Body of pancreas (tissue), 4 donors: ENCODE data around the gene CLPX. TPM values are rescaled to one million over a fixed set of nuclear protein-coding genes. Genes with fewer than 3 reads are reported as not detected.
"Not testable (repeated sequence)": the region's sequence is repeated elsewhere in the genome, so short reads cannot be mapped to it uniquely, and the experiment has no call there.

Experiments used
- ATAC-seq: fragments of 150-250 bp; one replicate; pipeline ENCODE4 v1.9.1; 2016
- DNase-seq, 4 donors: peaks; one replicate each; pipeline ENCODE4 v3.0.0-alpha.2; 2019
- H3K27ac ChIP-seq, 4 donors: fragments of 200-600 bp; sonication (generic); 1 replicate in 3 of 4; 2 replicates in 1 of 4; pipeline versions ENCODE4 v1.5.1 to v1.6.1; 2016 to 2019; ENCODE audit warnings: mild to moderate bottlenecking in 1 of 4, mixed read lengths in 1 of 4, moderate library complexity in 1 of 4
- H3K27me3 ChIP-seq, 2 donors: fragments of 200-600 bp; sonication (generic); one replicate each; pipeline ENCODE4 v1.6.0; 2016; ENCODE audit warnings: mild to moderate bottlenecking in 1 of 2
- H3K36me3 ChIP-seq, 2 donors: fragments of 200-600 bp; sonication (generic); replicated peaks in 1 of 2; 2 replicates each; pipeline ENCODE4 v1.5.1; 2016; ENCODE audit warnings: low read depth in 2 of 2; ENCODE audit not compliant: insufficient read depth in 1 of 2
- H3K4me1 ChIP-seq: fragments of 200-600 bp; sonication (generic); one replicate; pipeline ENCODE4 v1.6.0; 2016
- H3K4me3 ChIP-seq, 2 donors: fragments of 200-600 bp; sonication (generic); 1 replicate in 1 of 2; 2 replicates in 1 of 2; pipeline ENCODE4 v1.5.1; 2016 to 2019
- H3K9me3 ChIP-seq, 3 donors: fragments of 200-600 bp; sonication (generic); 1 replicate in 2 of 3; 2 replicates in 1 of 3; pipeline ENCODE4 v1.5.1; 2016
- CTCF ChIP-seq, 7 experiments: fragments of 450-650 bp in 4 of 7; fragments of 200-600 bp in 3 of 7; sonication (generic) in 3 of 7; IDR thresholded peaks; one replicate each; pipeline ENCODE4 v1.5.1; 2016 to 2019; ENCODE audit warnings: antibody characterized with exemption in 7 of 7
- POLR2A ChIP-seq, 3 donors: fragments of 450-650 bp; IDR thresholded peaks; one replicate each; pipeline ENCODE4 v1.6.1; 2016; ENCODE audit warnings: antibody characterized with exemption in 3 of 3, mild to moderate bottlenecking in 2 of 3
- WGBS, 2 donors: methylation state at CpG; one replicate each; pipeline ENCODE4 v1.1.5; 2017; 5-methylcytosine and 5-hydroxymethylcytosine counted together
- intact Hi-C: fragments of 100-400 bp; cut with DNase I; formaldehyde crosslinking; loops from one replicate; pipeline ENCODE4 v1.15.1; 2023
- total RNA-seq, 2 donors: library from RNA; depleted of rRNA; stranded (reverse); fragments of >200 nt; gene quantifications; one replicate each; pipeline ENCODE4 v1.1.0, GENCODE V29; 2016

The CLPX gene
- total RNA-seq, 2 donors from 2014 or later = 16.2 to 19.2 TPM

GRCh38 chr15:65102912-65103311 lies 82.2 kb downstream of the CLPX start:
- intact Hi-C loops = no loop called here
- TF ChIP-seq POLR2A (IDR thresholded peaks at IDR 0.05) (no peak), CTCF (IDR thresholded peaks at IDR 0.05) (no peak)
- Histone ChIP-seq H3K4me1 (no peaks in the 10 kb centered on the region), H3K27ac (no peak overlapping the region), H3K9me3 (no peaks in the 10 kb centered on the region), H3K27me3 (no peaks in the 10 kb centered on the region), H3K4me3 (no peak overlapping the region), H3K36me3 (peaks cover 6 to 9% of the 10 kb centered on the region in 2 donors)
- 93 to 94% methylated on average over 3 of the region's 3 CpGs for WGBS, 2 donors
- ATAC-seq (no peak), DNase-seq (no peak)

- TF ChIP-seq CTCF (IDR thresholded peaks at IDR 0.05) = no peak
- TF ChIP-seq POLR2A (IDR thresholded peaks at IDR 0.05) = no peak
- WGBS, 2 donors = 85 to 87% methylated on average over 43 to 47 of the region's 75 CpGs
- no peaks in the 10 kb centered on the region for H3K27me3 ChIP-seq
- peaks cover 6 to 9% of the 10 kb centered on the region in 2 donors for H3K36me3 ChIP-seq
- intact Hi-C loops = no loop called here
- no peaks in the 10 kb centered on the region for H3K9me3 ChIP-seq
- no peak overlapping the region for H3K4me3 ChIP-seq
- no peak for DNase-seq
- H3K4me1 ChIP-seq = no peaks in the 10 kb centered on the region
- ATAC-seq = peak; percentile 12
- no peak overlapping the region for H3K27ac ChIP-seq
Measured at GRCh38 chr15:65101891-65102708, 83.0 kb downstream of the CLPX start.

GRCh38 chr15:65101411-65101890 lies 83.7 kb downstream of the CLPX start:
- ATAC-seq (no peak), DNase-seq (peak; percentile 39 to 57 (median 46))
- H3K4me3 ChIP-seq = no peak overlapping the region
- no peaks in the 10 kb centered on the region for H3K9me3 ChIP-seq
- no peaks in the 10 kb centered on the region for H3K4me1 ChIP-seq
- no peak overlapping the region for H3K27ac ChIP-seq
- H3K36me3 ChIP-seq = peaks cover 6 to 9% of the 10 kb centered on the region in 2 donors
- TF ChIP-seq POLR2A (IDR thresholded peaks at IDR 0.05) (no peak), CTCF (IDR thresholded peaks at IDR 0.05) (peak in 6 of 7 experiments; percentile 38 to 58 (median 43))
- intact Hi-C loops = no loop called here
- no peaks in the 10 kb centered on the region for H3K27me3 ChIP-seq
- 50 to 60% methylated on average over 9 of the region's 9 CpGs for WGBS, 2 donors

- intact Hi-C loops = no loop called here
- 78 to 82% methylated on average over 7 of the region's 7 CpGs for WGBS, 2 donors
- no peak for TF ChIP-seq POLR2A (IDR thresholded peaks at IDR 0.05)
- TF ChIP-seq CTCF (IDR thresholded peaks at IDR 0.05) = no peak
- Histone ChIP-seq H3K27ac (no peak overlapping the region), H3K36me3 (peaks cover 6 to 8% of the 10 kb centered on the region in 2 donors), H3K4me1 (no peaks in the 10 kb centered on the region), H3K27me3 (no peaks in the 10 kb centered on the region), H3K9me3 (no peaks in the 10 kb centered on the region), H3K4me3 (no peak overlapping the region)
- DNase-seq = no peak
- no peak for ATAC-seq
Measured at GRCh38 chr15:65100442-65100841, 84.7 kb downstream of the CLPX start.

- DNase-seq, H3K9me3 ChIP-seq, H3K27me3 ChIP-seq, intact Hi-C loops, ATAC-seq, H3K4me3 ChIP-seq, H3K36me3 ChIP-seq, H3K27ac ChIP-seq, H3K4me1 ChIP-seq: not testable (repeated sequence)
- WGBS, 2 donors = 89 to 94% methylated on average over 10 of the region's 10 CpGs
Measured at GRCh38 chr15:65099801-65100200, 85.3 kb downstream of the CLPX start.
